Airway epithelial cell (primary cell): ENCODE data around the gene C11orf52. TPM values are rescaled to one million over a fixed set of nuclear protein-coding genes. Genes with fewer than 3 reads are reported as not detected.

Experiments
- total RNA-seq: library from RNA; depleted of rRNA; stranded (reverse); fragments of >200 nt; gene quantifications from 2 replicates; pipeline ENCODE4 v1.2.3, GENCODE V29; 2015

The C11orf52 gene
- 3.0 and 5.9 TPM in 2 replicates for total RNA-seq

GRCh38 chr11:111918390-111919256, at the start of gene C11orf52:
C11orf52 (plus strand) TSS chr11:111918913; CDS start chr11:111918973, 60 bp downstream.

GRCh38 chr11:111870886-111871692, 47.6 kb upstream of the C11orf52 start, which contains the start of gene ALG9:
ALG9 (minus strand) TSS chr11:111871581; CDS start chr11:111871482, 99 bp downstream.

GRCh38 chr11:111878849-111879636, 39.7 kb upstream of the C11orf52 start, which contains the start of the genes CFAP68 and FDXACB1:
CFAP68 (plus strand) TSS chr11:111879541; CDS start chr11:111879561, 20 bp downstream.
FDXACB1 (minus strand) TSS chr11:111879165; CDS start chr11:111879132, 33 bp downstream.

GRCh38 chr11:111911563-111912401, 6.9 kb upstream of the C11orf52 start, which contains the start of gene CRYAB:
CRYAB (minus strand) TSS chr11:111911770; CDS start chr11:111911724, 46 bp downstream.

GRCh38 chr11:111912535-111912934, 6.2 kb upstream of the C11orf52 start, which contains the start of gene HSPB2:
HSPB2 (plus strand) TSS chr11:111912734; CDS start chr11:111912830, 96 bp downstream.

Other genes starting within 250 kb of the C11orf52 start
- gene PPP2R1B, start 152.5 kb upstream of the C11orf52 start, total RNA-seq: 30.5 and 30.9 TPM in 2 replicates
- 24.2 and 30.8 TPM in 2 replicates for gene ALG9, start 47.3 kb upstream of the C11orf52 start, total RNA-seq
- gene FDXACB1, start 39.7 kb upstream of the C11orf52 start, total RNA-seq: 1.3 and 2.7 TPM in 2 replicates
- 7.9 and 21.2 TPM in 2 replicates for gene CFAP68, start 39.4 kb upstream of the C11orf52 start, total RNA-seq
- 4.2 and 16.6 TPM in 2 replicates for gene CRYAB, start 7.1 kb upstream of the C11orf52 start, total RNA-seq
- not detected in 2 replicates for gene HSPB2, start 6.2 kb upstream of the C11orf52 start, total RNA-seq
- 3.5 and 3.6 TPM in 2 replicates for gene DIXDC1, start 18.4 kb downstream of the C11orf52 start, total RNA-seq
- 38.7 and 50.3 TPM in 2 replicates for gene DLAT, start 106.5 kb downstream of the C11orf52 start, total RNA-seq
- 0.33 and 1.3 TPM in 2 replicates for gene PIH1D2, start 155.1 kb downstream of the C11orf52 start, total RNA-seq
- 7.1 and 27.6 TPM in 2 replicates for gene NKAPD1, start 155.4 kb downstream of the C11orf52 start, total RNA-seq
- 55.5 and 63.3 TPM in 2 replicates for gene TIMM8B, start 167.8 kb downstream of the C11orf52 start, total RNA-seq
- 69.7 and 77.3 TPM in 2 replicates for gene SDHD, start 168.0 kb downstream of the C11orf52 start, total RNA-seq
- gene IL18, start 245.2 kb downstream of the C11orf52 start, total RNA-seq: 59.2 and 62.4 TPM in 2 replicates
- 0.28 TPM in 1 of 2 replicates, not detected in the other for gene TEX12, start 248.5 kb downstream of the C11orf52 start, total RNA-seq